ENCODE results near the gene SRPK3.

SRPK3 gene

DNA sequence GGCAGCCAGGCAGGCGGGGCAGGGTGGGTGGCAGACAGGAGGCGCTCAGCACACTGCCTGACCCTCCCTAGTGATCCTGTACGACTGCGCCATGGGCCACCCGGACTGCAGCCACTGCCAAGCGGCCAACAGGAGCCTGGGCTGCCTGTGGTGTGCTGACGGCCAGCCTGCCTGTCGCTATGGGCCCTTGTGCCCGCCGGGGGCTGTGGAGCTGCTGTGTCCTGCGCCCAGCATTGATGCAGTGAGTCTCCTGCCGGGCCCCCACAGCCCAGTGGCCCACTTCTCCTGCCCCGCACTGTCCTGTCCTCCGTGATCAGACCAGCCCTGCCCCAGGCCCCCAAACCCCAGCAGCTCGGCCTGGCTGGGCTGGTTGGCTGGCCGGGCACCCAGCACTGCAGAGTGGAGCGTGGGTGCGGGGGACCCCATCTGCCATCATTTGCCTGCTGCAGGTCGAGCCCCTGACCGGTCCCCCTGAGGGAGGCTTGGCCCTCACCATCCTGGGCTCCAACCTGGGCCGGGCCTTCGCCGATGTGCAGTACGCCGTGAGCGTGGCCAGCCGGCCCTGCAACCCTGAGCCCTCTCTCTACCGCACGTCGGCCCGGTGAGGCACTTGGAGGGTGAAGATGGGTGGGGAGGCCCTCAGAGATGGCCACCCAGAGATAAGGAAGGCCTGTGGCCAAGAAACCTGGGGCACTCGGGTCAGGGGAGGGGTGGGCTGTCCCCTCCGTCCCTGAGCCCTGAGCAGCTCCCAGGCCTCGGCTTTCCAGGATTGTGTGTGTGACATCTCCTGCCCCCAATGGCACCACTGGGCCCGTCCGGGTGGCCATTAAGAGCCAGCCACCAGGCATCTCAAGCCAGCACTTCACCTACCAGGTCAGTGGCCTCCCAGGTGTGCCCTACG, 9.2 kb upstream of the SRPK3 start:
- peak; percentile 2 for DNase-seq

DNA sequence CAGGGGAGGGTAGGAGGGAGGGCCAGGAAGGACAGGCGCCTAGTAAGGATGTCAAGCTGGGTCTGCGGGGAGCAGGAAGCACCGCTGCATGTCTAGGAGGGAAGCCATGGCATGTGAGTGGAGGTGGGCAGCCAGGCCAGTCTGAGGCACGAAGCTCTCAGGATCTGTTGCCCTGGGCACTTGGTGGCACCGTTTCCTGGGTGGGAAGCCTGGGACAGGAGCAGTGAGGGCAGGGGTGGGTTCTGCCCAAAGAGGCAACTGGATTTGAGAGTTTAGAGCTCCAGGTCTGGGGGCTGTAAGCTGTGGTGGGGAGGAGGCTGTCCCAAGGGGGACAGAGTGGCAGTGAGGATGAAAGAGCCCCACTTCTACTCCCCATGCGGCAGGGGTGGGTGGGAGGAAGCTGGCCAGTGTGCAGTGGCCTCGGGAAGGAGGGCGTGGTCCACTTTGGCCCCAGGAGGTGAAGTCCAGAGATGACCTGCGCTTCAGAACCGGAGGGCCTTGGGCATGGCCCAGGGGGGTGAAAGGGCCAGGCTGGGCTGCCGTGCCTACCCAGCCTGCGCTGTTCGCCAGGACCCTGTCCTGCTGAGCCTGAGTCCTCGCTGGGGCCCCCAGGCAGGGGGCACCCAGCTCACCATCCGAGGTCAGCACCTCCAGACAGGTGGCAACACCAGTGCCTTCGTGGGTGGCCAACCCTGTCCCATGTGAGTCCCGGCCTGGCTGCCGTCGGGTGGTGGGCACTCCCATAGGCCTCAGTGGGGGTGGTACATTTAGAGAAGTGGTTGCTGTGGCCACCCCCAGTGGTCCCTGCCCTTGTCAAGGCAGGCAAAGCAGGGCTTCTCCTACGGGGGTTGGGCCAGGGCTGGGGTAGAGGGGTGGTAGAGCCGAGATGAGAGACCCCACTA, 8.3 kb upstream of the SRPK3 start:
- peak; percentile 2 for DNase-seq

DNA sequence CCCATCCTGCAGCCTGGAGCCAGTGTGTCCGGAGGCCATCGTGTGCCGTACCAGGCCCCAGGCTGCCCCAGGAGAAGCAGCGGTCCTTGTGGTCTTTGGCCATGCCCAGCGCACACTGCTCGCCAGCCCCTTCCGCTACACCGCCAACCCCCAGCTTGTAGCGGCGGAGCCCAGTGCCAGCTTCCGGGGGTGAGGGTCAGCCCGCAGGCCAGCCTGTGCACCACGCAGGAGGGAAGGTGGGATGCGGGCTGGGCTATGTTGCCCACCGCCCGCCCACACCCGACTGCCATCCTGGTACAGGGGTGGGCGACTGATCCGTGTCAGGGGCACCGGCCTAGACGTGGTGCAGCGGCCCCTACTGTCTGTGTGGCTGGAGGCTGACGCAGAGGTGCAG, 7.6 kb upstream of the SRPK3 start:
- no peak for DNase-seq

DNA sequence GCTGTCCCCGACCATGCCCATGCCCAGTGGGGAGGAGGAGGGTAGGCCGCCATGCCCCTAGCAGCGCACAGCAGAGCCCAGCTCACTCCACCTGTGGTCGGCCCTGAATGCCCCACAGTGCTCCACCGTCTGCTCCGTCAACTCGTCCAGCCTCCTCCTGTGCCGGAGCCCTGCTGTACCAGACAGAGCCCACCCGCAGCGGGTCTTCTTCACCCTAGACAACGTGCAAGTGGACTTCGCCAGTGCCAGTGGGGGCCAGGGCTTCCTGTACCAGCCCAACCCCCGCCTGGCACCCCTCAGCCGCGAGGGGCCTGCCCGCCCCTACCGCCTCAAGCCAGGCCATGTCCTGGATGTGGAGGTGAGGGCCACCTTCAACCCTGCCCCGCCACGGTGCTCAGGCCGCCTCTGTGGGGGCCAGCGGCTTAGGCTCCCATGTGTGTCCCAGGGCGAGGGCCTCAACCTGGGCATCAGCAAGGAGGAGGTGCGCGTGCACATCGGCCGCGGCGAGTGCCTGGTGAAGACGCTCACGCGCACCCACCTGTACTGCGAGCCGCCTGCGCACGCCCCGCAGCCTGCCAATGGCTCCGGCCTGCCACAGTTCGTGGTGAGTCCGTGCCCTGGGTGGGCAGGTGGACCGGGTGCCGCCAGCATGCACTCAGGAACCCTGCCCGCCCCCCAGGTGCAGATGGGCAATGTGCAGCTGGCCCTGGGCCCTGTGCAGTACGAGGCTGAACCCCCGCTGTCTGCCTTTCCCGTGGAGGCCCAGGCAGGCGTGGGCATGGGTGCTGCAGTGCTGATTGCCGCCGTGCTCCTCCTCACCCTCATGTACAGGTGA, 6.9 kb upstream of the SRPK3 start:
- DNase-seq, result no peak

GRCh38 chrX:153774576-153775292, 6.1 kb upstream of the SRPK3 start:
- peak; percentile 2 for DNase-seq

DNA sequence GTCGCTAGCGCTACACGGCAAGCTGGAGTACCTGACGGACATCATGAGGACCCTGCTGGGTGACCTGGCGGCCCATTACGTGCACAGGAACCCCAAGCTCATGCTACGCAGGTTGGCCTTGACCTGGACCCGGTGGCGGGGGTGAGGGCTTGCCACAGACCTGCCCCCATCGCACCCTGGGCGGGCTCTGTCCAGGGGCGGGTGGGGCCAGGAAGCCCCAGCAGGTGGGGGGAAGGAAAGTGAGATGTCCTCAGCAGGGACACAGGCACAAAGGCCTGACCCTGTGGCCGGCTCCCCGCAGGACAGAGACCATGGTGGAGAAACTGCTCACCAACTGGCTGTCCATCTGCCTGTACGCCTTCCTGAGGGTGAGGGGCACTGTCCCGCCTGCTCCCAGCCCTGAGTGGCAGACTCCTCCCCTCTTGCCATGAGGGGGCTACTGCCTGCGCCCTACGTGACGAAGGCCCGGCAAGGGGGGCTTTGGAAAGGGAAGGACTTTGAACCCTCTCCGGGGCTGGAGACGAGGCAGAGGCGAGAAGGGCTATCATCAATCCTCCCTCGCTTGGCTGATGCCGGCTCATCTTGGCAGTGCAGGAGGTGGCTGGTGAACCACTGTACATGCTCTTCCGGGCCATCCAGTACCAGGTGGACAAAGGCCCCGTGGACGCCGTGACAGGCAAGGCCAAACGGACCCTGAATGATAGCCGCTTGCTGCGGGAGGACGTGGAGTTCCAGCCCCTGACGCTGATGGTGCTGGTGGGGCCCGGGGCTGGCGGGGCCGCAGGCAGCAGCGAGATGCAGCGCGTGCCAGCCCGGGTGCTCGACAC, 5.3 kb upstream of the SRPK3 start:
- DNase-seq, result peak; percentile 2

DNA sequence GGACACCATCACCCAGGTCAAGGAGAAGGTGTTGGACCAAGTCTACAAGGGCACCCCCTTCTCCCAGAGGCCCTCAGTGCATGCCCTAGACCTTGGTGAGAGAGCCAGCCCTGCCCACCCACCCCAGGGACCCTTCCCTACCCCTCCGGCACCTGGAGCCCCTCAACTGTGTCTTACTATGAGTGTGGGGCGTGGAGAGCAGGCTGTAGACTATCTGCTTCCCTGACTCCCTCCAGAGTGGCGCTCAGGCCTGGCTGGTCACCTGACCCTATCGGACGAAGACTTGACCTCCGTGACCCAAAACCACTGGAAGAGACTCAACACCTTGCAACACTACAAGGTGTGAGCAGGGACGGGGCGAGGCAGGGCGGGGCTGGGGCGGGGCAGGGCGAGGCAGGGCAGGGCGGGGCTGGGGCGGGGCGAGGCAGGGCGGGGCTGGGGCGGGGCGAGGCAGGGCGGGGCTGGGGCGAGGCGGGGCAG, 4.7 kb upstream of the SRPK3 start:
- no peak for DNase-seq

GRCh38 chrX:153776611-153777045, 4.2 kb upstream of the SRPK3 start:
- no peak for DNase-seq

- no peak for DNase-seq
These were observed 3.4 kb upstream of the SRPK3 start for GRCh38 chrX:153777261-153778090.

- DNase-seq, result no peak
These were observed 2.7 kb upstream of the SRPK3 start for GRCh38 chrX:153778181-153778580.

GRCh38 chrX:153778684-153779101, 2.1 kb upstream of the SRPK3 start:
- DNase-seq, result no peak

DNA sequence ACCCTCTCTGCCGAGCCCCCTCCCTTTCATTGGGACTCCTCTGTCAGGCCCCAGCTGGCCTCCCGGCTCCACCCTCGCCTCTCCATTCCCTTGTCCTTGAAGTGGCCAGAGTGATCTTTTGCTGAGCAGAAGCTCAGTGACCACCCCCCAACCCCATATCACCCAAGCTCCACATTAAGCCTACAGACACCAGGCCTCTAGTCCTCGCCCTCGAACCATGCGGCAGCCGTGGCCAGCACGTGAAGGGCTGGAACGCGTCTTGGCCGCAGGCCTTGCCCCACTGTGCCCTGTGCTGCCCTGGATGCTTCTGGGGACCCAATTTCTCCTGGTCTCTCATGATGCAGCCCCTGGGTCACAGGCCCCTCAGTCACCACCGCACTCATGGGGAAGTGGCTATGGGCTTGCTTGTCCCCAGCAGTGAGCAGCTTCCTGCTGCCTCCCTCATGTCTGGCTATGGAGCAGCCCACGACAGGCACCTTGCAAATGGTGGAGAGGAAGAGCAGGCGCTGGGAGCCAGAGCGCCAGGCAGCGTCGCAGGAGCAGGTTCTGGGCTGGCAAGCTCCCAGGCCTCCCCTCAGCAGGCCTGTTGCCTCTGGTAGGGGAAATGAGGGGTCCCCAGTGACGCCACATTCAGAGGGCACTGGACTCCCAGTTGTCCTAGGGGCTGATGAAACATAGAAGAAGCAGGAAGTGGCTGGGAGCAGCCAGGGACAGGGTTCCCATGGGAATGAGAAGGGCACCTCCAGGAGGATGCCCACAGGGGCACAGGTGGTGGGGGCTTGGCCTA, 757 bp upstream of the SRPK3 start:
- no peak for DNase-seq

GRCh38 chrX:153781428-153782047, 697 bp downstream of the SRPK3 start:
- DNase-seq, result no peak

DNA sequence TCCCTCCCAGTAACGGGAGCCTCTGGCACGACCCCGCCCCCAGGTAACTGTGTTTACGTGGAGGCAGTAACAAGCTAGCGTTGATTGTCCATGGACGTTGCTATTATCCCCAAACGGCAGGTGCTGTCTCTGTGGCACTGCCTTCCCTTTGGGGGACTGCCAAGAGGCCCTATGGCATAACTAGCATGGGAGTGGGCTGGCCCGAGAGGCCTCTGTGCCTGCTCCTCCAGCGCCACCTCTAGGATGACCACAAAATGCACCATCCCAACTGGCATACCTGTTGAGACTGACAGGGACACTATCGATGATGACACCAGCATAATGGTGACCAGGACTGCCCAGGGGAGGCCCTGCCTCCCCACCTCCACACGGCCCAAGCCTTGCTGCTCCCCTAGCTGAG, 1.5 kb downstream of the SRPK3 start:
- DNase-seq, result no peak

- DNase-seq, result no peak
These were observed 2.0 kb downstream of the SRPK3 start for GRCh38 chrX:153782871-153783270.

DNA sequence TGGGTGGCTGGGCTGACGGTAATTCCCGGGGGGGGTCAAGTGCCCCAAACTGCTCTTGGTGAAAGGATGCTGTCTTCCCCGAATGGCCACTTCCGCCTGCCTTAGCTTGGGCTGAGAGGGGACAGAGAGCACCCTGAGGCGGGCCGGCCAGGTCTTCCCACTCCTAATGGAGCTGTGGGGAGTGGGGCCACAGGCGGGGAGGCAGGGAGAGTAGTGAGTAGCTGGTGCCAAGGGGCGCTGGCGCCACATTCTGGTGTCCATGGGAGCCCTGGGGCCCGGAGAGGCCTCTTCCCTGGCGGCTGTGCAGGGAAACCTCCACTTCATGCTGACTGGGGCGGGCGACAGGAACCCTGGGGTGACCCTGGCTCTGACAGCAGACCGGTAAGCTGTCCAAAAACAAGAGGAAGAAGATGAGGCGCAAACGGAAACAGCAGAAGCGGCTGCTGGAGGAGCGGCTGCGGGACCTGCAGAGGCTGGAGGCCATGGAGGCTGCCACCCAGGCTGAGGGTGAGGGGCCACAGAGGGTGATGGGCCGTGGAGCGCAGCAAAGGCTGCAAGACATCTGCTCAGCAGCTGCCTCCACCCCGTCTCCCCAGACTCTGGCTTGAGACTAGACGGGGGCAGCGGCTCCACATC, 2.7 kb downstream of the SRPK3 start:
- no peak for DNase-seq

- DNase-seq, result no peak
These were observed 3.6 kb downstream of the SRPK3 start for GRCh38 chrX:153784325-153784967.

DNA sequence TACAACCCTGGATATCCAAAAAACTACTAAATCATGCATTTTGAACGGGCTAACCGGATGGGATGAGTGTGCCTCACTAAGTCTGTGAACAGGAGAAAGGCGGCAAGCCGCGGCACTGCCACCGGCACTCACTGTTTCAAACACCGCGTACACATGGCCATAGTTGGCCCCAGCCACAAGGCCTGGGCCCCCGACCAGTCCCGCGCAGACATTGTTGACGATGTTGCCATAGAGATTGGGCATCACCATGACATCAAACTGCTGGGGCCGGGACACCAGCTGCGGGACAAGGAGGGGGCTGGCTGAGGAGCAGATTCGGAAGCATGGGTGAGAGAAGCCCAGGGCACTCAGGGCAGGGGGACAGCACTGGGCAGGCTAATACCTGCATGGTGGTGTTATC, 5.8 kb downstream of the SRPK3 start:
- no peak for DNase-seq

Measured in CD4-positive, alpha-beta T cell treated with Interleukin-17A for 4 hours (primary cell).